Measurements from ENCODE around the gene RFESD. TPM values are rescaled to one million over a fixed set of nuclear protein-coding genes. Genes with fewer than 3 reads are reported as not detected.

RFESD gene
- total and polyA plus RNA-seq, 10 of the 15 experiments (the other 5 are each of a cell fraction or from before 2014, with no cell fraction given) = 1.9 to 14.7 (median 4.9) TPM

DNA sequence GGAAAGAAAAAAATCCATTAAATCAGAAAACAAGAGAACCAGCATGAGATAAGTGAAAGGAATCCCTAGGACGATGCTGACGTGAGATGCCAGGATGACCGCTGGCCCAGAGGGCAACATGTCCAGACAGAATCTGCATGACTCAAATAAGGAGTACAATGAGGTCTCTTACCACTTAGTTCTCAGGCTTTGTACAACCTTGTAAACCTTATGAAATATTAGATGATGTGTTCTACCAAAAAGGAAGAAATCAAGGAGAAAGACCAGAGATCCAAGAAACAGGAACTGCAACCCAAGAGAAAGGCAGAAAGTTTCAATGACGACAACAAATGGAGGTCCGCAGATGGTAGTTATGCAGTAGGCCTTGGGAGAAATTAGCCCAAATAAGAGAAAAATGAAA is 29.5 kb upstream of the RFESD start (continued):
- no peak for TF ChIP-seq E2F8 (IDR thresholded peaks at IDR 0.05; ENCODE audit: low read depth, partially characterized antibody)
- TF ChIP-seq CEBPB (IDR thresholded peaks at IDR 0.05; ENCODE audit: borderline replicate concordance in 1 of 2, low read depth in 2 of 2, low read length in 2 of 2) = 0 out of 4 replicates have a peak, but pooled peaks of 1 of the 2 experiments have one; percentile 33
- TF ChIP-seq, protein P1, sequence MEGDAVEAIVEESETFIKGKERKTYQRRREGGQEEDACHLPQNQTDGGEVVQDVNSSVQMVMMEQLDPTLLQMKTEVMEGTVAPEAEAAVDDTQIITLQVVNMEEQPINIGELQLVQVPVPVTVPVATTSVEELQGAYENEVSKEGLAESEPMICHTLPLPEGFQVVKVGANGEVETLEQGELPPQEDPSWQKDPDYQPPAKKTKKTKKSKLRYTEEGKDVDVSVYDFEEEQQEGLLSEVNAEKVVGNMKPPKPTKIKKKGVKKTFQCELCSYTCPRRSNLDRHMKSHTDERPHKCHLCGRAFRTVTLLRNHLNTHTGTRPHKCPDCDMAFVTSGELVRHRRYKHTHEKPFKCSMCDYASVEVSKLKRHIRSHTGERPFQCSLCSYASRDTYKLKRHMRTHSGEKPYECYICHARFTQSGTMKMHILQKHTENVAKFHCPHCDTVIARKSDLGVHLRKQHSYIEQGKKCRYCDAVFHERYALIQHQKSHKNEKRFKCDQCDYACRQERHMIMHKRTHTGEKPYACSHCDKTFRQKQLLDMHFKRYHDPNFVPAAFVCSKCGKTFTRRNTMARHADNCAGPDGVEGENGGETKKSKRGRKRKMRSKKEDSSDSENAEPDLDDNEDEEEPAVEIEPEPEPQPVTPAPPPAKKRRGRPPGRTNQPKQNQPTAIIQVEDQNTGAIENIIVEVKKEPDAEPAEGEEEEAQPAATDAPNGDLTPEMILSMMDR (IDR thresholded peaks at IDR 0.05 in 2 of 3, conservative IDR thresholded peaks at IDR 0.05 in 1 of 3; ENCODE audit: control insufficient read depth in 2 of 3, extremely low read depth in 1 of 3, insufficient read depth in 1 of 3, low read depth in 3 of 3, low read length in 3 of 3) = no peak
- TF ChIP-seq SIN3A (IDR thresholded peaks at IDR 0.05; ENCODE audit: low read depth, low read length) = no peak
- no peak for TF ChIP-seq CHD1 (IDR thresholded peaks at IDR 0.05; ENCODE audit: low read depth, low read length)
- no peak for TF ChIP-seq ZBTB4 (CRISPR knock-in tag; IDR thresholded peaks at IDR 0.05)
- no peak for TF ChIP-seq POU2F2 (IDR thresholded peaks at IDR 0.05; ENCODE audit: borderline replicate concordance, low read depth, low read length)
- TF ChIP-seq KDM1A (IDR thresholded peaks at IDR 0.05; ENCODE audit: borderline replicate concordance) = no peak
- peak; percentile 59; the same call in 1 of the 2 replicates for TF ChIP-seq BMI1 (IDR thresholded peaks at IDR 0.05; ENCODE audit: borderline replicate concordance)
- TF ChIP-seq, protein P2, sequence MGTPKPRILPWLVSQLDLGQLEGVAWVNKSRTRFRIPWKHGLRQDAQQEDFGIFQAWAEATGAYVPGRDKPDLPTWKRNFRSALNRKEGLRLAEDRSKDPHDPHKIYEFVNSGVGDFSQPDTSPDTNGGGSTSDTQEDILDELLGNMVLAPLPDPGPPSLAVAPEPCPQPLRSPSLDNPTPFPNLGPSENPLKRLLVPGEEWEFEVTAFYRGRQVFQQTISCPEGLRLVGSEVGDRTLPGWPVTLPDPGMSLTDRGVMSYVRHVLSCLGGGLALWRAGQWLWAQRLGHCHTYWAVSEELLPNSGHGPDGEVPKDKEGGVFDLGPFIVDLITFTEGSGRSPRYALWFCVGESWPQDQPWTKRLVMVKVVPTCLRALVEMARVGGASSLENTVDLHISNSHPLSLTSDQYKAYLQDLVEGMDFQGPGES (IDR thresholded peaks at IDR 0.05) = no peak
- TF ChIP-seq ATF2 (IDR thresholded peaks at IDR 0.05; ENCODE audit: low read length) = peak; percentile 72; the same call in 1 of the 2 replicates
- no peak for TF ChIP-seq NFXL1 (IDR thresholded peaks at IDR 0.05; ENCODE audit: borderline replicate concordance)
- no peak for TF ChIP-seq RFX5 (IDR thresholded peaks at IDR 0.05; ENCODE audit: low read depth, low read length)
- TF ChIP-seq POLR2AphosphoS5 (IDR thresholded peaks at IDR 0.05; ENCODE audit: low read length) = no peak
- no peak for TF ChIP-seq POLR2AphosphoS2 (IDR thresholded peaks at IDR 0.05; ENCODE audit: low read depth, low read length)
- TF ChIP-seq RBBP5 (conservative IDR thresholded peaks at IDR 0.05) = no peak
- no peak for TF ChIP-seq NFYB (IDR thresholded peaks at IDR 0.05; ENCODE audit: insufficient read depth, low read depth, low read length)
- TF ChIP-seq SPI1 (IDR thresholded peaks at IDR 0.05; ENCODE audit: borderline replicate concordance, insufficient read depth, low read depth, low read length) = peak; percentile 98
- peak; percentile 71 for TF ChIP-seq GATAD2B (conservative IDR thresholded peaks at IDR 0.05; ENCODE audit: low read depth)
- TF ChIP-seq BRCA1 (IDR thresholded peaks at IDR 0.05; ENCODE audit: low read depth, low read length) = no peak
- TF ChIP-seq NFYA (IDR thresholded peaks at IDR 0.05; ENCODE audit: borderline replicate concordance, low read depth, low read length) = no peak

All from GM12878 (cell line).